Hepatocyte (in vitro differentiated cells): Measurements from ENCODE around the gene MEG3. TPM values are rescaled to one million over a fixed set of nuclear protein-coding genes. Genes with fewer than 3 reads are reported as not detected.

Experiments
- DNase-seq: peaks from one replicate; pipeline ENCODE4 v3.0.0-alpha.2; 2016; ENCODE audit warnings: low spot score
- H2AFZ ChIP-seq: fragments of 200-600 bp; sonication (generic); 2 replicates; pipeline ENCODE4 v1.6.0; 2016; ENCODE audit warnings: antibody characterized with exemption, mild to moderate bottlenecking
- H3K27ac ChIP-seq: fragments of 200-600 bp; sonication (generic); 2 replicates; pipeline ENCODE4 v1.5.1; 2016; ENCODE audit warnings: mild to moderate bottlenecking
- H3K27me3 ChIP-seq: fragments of 200-600 bp; sonication (generic); 2 replicates; pipeline ENCODE4 v1.6.1; 2016
- H3K36me3 ChIP-seq: fragments of 200-600 bp; sonication (generic); replicated peaks from 2 replicates; pipeline ENCODE4 v1.5.1; 2016; ENCODE audit warnings: low read depth; ENCODE audit not compliant: insufficient read depth
- H3K4me1 ChIP-seq: fragments of 200-600 bp; sonication (generic); 2 replicates; pipeline ENCODE4 v1.5.1; 2016; ENCODE audit warnings: mild to moderate bottlenecking, moderate library complexity; ENCODE audit not compliant: insufficient read depth
- H3K4me2 ChIP-seq: fragments of 200-600 bp; sonication (generic); 2 replicates; pipeline ENCODE4 v1.6.0; 2016
- H3K4me3 ChIP-seq: fragments of 200-600 bp; sonication (generic); 2 replicates; pipeline ENCODE4 v1.5.1; 2016; ENCODE audit warnings: mild to moderate bottlenecking
- H3K79me2 ChIP-seq: fragments of 200-600 bp; sonication (generic); 2 replicates; pipeline ENCODE4 v1.6.0; 2017; ENCODE audit warnings: mild to moderate bottlenecking
- H3K9me2 ChIP-seq: fragments of 200-600 bp; sonication (generic); replicated peaks from 2 replicates; pipeline ENCODE4 v1.6.0; 2017; ENCODE audit warnings: mild to moderate bottlenecking; ENCODE audit not compliant: insufficient read depth
- H3K9me3 ChIP-seq: fragments of 200-600 bp; sonication (generic); 2 replicates; pipeline ENCODE4 v1.5.1; 2016; ENCODE audit warnings: low read depth, mild to moderate bottlenecking
- H4K20me1 ChIP-seq: fragments of 200-600 bp; sonication (generic); 2 replicates; pipeline ENCODE4 v1.6.0; 2016; ENCODE audit warnings: mild to moderate bottlenecking; ENCODE audit not compliant: insufficient read depth, poor library complexity, severe bottlenecking
- CTCF ChIP-seq: fragments of 200-600 bp; sonication (generic); IDR thresholded peaks from 2 replicates; pipeline ENCODE4 v1.5.1; 2016; ENCODE audit warnings: antibody characterized with exemption, mild to moderate bottlenecking; ENCODE audit not compliant: poor library complexity
- EZH2 ChIP-seq: fragments of 200-600 bp; sonication (generic); IDR thresholded peaks from 2 replicates; pipeline ENCODE4 v1.6.1; 2016; ENCODE audit warnings: antibody characterized with exemption, mild to moderate bottlenecking, borderline replicate concordance
- EZH2phosphoT487 ChIP-seq: fragments of 200-600 bp; sonication (generic); IDR thresholded peaks from one replicate; pipeline ENCODE4 v1.6.1; 2018; ENCODE audit warnings: antibody characterized with exemption, mild to moderate bottlenecking, low read depth, moderate library complexity; ENCODE audit not compliant: unreplicated experiment, severe bottlenecking
- WGBS: methylation state at CpG from one replicate; pipeline ENCODE4 v1.1.6; 2016; ENCODE audit warnings: low lambda C conversion rate; ENCODE audit errors: missing lambda C conversion rate; 5-methylcytosine and 5-hydroxymethylcytosine counted together
- polyA plus RNA-seq: library from polyadenylated mRNA; unstranded; fragments of >200 nt; fragmentation: Nextera tagmentation; extraction: Ambion mirVana; gene quantifications from 2 replicates; pipeline ENCODE4 v1.2.1, GENCODE V29; 2016
- total RNA-seq: library from RNA; depleted of rRNA; stranded (reverse); fragments of >200 nt; gene quantifications from 2 replicates; pipeline ENCODE4 v1.2.3, GENCODE V29; 2014

The MEG3 gene
- total and polyA plus RNA-seq, 2 experiments from 2014 or later, result not detected

DNA sequence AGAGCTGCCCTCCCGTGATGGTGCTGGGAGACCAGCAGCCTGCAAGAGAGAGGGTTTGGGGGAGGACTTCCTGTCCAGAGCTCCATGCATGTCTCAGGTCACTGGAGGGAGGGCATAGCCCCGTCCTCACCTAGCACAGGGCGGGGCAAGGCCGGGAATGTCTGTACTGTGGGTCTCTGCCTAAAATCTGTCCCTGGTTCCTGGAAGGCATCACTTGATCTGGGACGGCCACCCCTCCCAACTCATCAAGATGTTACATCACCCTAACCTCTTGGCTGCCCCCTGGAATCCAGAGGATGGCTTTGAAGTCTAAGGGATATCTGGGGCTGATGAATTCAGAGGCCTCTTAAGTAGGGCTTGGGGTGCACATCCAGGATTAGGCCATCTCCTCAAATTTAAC lies 37.0 kb upstream of the MEG3 start:
- H3K9me3 ChIP-seq, result no peaks in the 10 kb centered on the region
- H3K4me3 ChIP-seq, result no peak overlapping the region
- H3K27me3 ChIP-seq, result no peaks in the 10 kb centered on the region
- no peak for TF ChIP-seq EZH2phosphoT487
- no peak for TF ChIP-seq CTCF
- TF ChIP-seq EZH2, result no peak
- no peaks in the 10 kb centered on the region for H3K36me3 ChIP-seq
- no peak for DNase-seq
- no peak overlapping the region for H3K4me2 ChIP-seq
- H2AFZ ChIP-seq, result no peak overlapping the region
- H3K4me1 ChIP-seq, result peaks cover 32% of the 10 kb centered on the region
- H3K9me2 ChIP-seq, result no peaks in the 10 kb centered on the region
- H3K27ac ChIP-seq, result peak overlapping the region; percentile 90
- no peaks in the 10 kb centered on the region for H4K20me1 ChIP-seq
- WGBS, result 75% methylated on average over 5 of the region's 5 CpGs
- H3K79me2 ChIP-seq, result no peaks in the 10 kb centered on the region

- WGBS, result 82% methylated on average over 12 of the region's 12 CpGs
- no peak for TF ChIP-seq EZH2phosphoT487
- no peak for TF ChIP-seq EZH2
- TF ChIP-seq CTCF, result no peak
Observed at GRCh38 chr14:100789460-100790417, 36.2 kb upstream of the MEG3 start.

GRCh38 chr14:100790502-100791347 lies 35.2 kb upstream of the MEG3 start:
- Histone ChIP-seq H3K4me3 (no peak overlapping the region), H3K36me3 (no peaks in the 10 kb centered on the region), H2AFZ (no peak overlapping the region), H3K27ac (peak overlapping the region; percentile 90), H3K9me3 (no peaks in the 10 kb centered on the region), H4K20me1 (no peaks in the 10 kb centered on the region), H3K27me3 (no peaks in the 10 kb centered on the region), H3K79me2 (no peaks in the 10 kb centered on the region), H3K9me2 (no peaks in the 10 kb centered on the region), H3K4me2 (no peak overlapping the region), H3K4me1 (peaks cover 32% of the 10 kb centered on the region)
- 61% methylated on average over 14 of the region's 14 CpGs for WGBS
- no peak for TF ChIP-seq EZH2
- DNase-seq, result peak; percentile 80

More at GRCh38 chr14:100789460-100790417, 36.2 kb upstream of the MEG3 start:
- H3K9me2 ChIP-seq, result no peaks in the 10 kb centered on the region
- no peaks in the 10 kb centered on the region for H4K20me1 ChIP-seq
- H3K27me3 ChIP-seq, result no peaks in the 10 kb centered on the region
- peak overlapping the region; percentile 90 for H3K27ac ChIP-seq
- H2AFZ ChIP-seq, result no peak overlapping the region
- no peak overlapping the region for H3K4me2 ChIP-seq
- H3K79me2 ChIP-seq, result no peaks in the 10 kb centered on the region
- no peak overlapping the region for H3K4me3 ChIP-seq
- peaks cover 32% of the 10 kb centered on the region for H3K4me1 ChIP-seq
- DNase-seq, result no peak
- no peaks in the 10 kb centered on the region for H3K9me3 ChIP-seq
- H3K36me3 ChIP-seq, result no peaks in the 10 kb centered on the region

- Histone ChIP-seq H3K4me1 (peaks cover 32% of the 10 kb centered on the region), H2AFZ (no peak overlapping the region), H3K4me2 (no peak overlapping the region), H3K27me3 (no peaks in the 10 kb centered on the region), H3K36me3 (no peaks in the 10 kb centered on the region), H4K20me1 (no peaks in the 10 kb centered on the region), H3K27ac (peak overlapping the region; percentile 90), H3K9me2 (no peaks in the 10 kb centered on the region), H3K9me3 (no peaks in the 10 kb centered on the region), H3K4me3 (no peak overlapping the region), H3K79me2 (no peaks in the 10 kb centered on the region)
- WGBS, result 88% methylated on average over 13 of the region's 13 CpGs
- TF ChIP-seq CTCF (no peak), EZH2 (no peak), EZH2phosphoT487 (no peak)
- no peak for DNase-seq
Observed at GRCh38 chr14:100791348-100791735, 34.6 kb upstream of the MEG3 start.
